ENCODE data around the gene APBB2. TPM values are rescaled to one million over a fixed set of nuclear protein-coding genes. Genes with fewer than 3 reads are reported as not detected.

APBB2 gene
- total RNA-seq, 1 experiment from 2014 or later, result 49.0 TPM

DNA sequence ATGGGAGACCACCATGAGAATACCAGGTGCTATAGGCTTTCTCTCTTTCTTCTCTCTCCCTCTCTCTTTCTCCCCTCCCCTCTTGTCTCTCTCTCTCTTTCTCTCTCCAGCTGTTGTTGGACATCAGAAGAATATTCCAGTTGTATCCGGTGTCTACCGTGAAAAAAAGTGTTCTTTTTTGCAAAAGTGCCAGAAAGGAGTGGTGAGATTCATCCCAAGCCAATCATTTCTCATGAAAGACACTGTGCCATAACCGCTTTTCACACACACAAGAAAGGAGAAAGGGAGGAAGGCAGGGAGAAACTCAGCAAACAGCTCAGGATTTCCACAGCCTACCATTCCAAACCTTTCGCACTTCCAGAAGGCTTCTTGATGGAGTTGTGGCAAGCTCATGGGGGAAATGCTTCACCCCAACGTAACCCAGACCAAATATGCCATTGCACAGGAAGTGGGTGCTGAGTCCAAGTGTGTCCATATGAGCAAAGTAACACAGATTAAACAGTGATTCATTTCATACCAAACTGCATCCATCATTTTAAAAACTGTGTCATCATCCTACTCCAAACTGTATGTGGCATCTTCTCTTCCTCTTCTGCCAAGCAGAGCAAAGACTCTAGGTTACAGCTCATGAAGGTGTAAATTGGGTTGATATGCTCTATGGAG is 224.0 kb downstream of the APBB2 start:
- POLR2A ChIA-PET, result no interaction called here
- DNase-seq (ENCODE audit: low spot score), result no peak

More for the DNA sequence above, 224.0 kb downstream of the APBB2 start:
- H3K4me3 Mint-ChIP-seq, result no peak overlapping the region
- no peaks in the 10 kb centered on the region for H3K27me3 Mint-ChIP-seq (ENCODE audit: low read depth)
- no peaks in the 10 kb centered on the region for H3K36me3 Mint-ChIP-seq
- H3K9me3 Mint-ChIP-seq, result no peaks in the 10 kb centered on the region
- no peak overlapping the region for H3K27ac Mint-ChIP-seq
- TF ChIP-seq, protein P1, sequence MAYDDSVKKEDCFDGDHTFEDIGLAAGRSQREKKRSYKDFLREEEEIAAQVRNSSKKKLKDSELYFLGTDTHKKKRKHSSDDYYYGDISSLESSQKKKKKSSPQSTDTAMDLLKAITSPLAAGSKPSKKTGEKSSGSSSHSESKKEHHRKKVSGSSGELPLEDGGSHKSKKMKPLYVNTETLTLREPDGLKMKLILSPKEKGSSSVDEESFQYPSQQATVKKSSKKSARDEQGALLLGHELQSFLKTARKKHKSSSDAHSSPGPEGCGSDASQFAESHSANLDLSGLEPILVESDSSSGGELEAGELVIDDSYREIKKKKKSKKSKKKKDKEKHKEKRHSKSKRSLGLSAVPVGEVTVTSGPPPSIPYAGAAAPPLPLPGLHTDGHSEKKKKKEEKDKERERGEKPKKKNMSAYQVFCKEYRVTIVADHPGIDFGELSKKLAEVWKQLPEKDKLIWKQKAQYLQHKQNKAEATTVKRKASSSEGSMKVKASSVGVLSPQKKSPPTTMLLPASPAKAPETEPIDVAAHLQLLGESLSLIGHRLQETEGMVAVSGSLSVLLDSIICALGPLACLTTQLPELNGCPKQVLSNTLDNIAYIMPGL (CRISPR knock-in tag; IDR thresholded peaks at IDR 0.05), result no peak
- TF ChIP-seq ELF4 (CRISPR knock-in tag; IDR thresholded peaks at IDR 0.05; ENCODE audit: low read depth), result no peak
- no peak for TF ChIP-seq ETV6 (CRISPR knock-in tag; IDR thresholded peaks at IDR 0.05)
- TF ChIP-seq, protein P2, sequence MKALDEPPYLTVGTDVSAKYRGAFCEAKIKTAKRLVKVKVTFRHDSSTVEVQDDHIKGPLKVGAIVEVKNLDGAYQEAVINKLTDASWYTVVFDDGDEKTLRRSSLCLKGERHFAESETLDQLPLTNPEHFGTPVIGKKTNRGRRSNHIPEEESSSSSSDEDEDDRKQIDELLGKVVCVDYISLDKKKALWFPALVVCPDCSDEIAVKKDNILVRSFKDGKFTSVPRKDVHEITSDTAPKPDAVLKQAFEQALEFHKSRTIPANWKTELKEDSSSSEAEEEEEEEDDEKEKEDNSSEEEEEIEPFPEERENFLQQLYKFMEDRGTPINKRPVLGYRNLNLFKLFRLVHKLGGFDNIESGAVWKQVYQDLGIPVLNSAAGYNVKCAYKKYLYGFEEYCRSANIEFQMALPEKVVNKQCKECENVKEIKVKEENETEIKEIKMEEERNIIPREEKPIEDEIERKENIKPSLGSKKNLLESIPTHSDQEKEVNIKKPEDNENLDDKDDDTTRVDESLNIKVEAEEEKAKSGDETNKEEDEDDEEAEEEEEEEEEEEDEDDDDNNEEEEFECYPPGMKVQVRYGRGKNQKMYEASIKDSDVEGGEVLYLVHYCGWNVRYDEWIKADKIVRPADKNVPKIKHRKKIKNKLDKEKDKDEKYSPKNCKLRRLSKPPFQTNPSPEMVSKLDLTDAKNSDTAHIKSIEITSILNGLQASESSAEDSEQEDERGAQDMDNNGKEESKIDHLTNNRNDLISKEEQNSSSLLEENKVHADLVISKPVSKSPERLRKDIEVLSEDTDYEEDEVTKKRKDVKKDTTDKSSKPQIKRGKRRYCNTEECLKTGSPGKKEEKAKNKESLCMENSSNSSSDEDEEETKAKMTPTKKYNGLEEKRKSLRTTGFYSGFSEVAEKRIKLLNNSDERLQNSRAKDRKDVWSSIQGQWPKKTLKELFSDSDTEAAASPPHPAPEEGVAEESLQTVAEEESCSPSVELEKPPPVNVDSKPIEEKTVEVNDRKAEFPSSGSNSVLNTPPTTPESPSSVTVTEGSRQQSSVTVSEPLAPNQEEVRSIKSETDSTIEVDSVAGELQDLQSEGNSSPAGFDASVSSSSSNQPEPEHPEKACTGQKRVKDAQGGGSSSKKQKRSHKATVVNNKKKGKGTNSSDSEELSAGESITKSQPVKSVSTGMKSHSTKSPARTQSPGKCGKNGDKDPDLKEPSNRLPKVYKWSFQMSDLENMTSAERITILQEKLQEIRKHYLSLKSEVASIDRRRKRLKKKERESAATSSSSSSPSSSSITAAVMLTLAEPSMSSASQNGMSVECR (CRISPR knock-in tag; IDR thresholded peaks at IDR 0.05; ENCODE audit: borderline replicate concordance), result no peak
- no peak for TF ChIP-seq TEAD1 (CRISPR knock-in tag; IDR thresholded peaks at IDR 0.05)
- TF ChIP-seq ZNF416 (CRISPR knock-in tag; IDR thresholded peaks at IDR 0.05), result no peak
- no peak for TF ChIP-seq GTF2I (CRISPR knock-in tag; conservative IDR thresholded peaks at IDR 0.05)
- no peak for TF ChIP-seq TP53 (CRISPR knock-in tag; IDR thresholded peaks at IDR 0.05)
- no peak for TF ChIP-seq CREM (CRISPR knock-in tag; IDR thresholded peaks at IDR 0.05)
- TF ChIP-seq SP1 (CRISPR knock-in tag; conservative IDR thresholded peaks at IDR 0.05), result no peak
- TF ChIP-seq FOXJ3 (CRISPR knock-in tag; IDR thresholded peaks at IDR 0.05; ENCODE audit: borderline replicate concordance), result no peak
- no peak for TF ChIP-seq NFATC4 (CRISPR knock-in tag; IDR thresholded peaks at IDR 0.05)
- TF ChIP-seq GRHL2 (CRISPR knock-in tag; IDR thresholded peaks at IDR 0.05; ENCODE audit: insufficient replicate concordance, severe bottlenecking), result no peak
- no peak for TF ChIP-seq MYBL2 (CRISPR knock-in tag; IDR thresholded peaks at IDR 0.05)
- TF ChIP-seq, protein P3, sequence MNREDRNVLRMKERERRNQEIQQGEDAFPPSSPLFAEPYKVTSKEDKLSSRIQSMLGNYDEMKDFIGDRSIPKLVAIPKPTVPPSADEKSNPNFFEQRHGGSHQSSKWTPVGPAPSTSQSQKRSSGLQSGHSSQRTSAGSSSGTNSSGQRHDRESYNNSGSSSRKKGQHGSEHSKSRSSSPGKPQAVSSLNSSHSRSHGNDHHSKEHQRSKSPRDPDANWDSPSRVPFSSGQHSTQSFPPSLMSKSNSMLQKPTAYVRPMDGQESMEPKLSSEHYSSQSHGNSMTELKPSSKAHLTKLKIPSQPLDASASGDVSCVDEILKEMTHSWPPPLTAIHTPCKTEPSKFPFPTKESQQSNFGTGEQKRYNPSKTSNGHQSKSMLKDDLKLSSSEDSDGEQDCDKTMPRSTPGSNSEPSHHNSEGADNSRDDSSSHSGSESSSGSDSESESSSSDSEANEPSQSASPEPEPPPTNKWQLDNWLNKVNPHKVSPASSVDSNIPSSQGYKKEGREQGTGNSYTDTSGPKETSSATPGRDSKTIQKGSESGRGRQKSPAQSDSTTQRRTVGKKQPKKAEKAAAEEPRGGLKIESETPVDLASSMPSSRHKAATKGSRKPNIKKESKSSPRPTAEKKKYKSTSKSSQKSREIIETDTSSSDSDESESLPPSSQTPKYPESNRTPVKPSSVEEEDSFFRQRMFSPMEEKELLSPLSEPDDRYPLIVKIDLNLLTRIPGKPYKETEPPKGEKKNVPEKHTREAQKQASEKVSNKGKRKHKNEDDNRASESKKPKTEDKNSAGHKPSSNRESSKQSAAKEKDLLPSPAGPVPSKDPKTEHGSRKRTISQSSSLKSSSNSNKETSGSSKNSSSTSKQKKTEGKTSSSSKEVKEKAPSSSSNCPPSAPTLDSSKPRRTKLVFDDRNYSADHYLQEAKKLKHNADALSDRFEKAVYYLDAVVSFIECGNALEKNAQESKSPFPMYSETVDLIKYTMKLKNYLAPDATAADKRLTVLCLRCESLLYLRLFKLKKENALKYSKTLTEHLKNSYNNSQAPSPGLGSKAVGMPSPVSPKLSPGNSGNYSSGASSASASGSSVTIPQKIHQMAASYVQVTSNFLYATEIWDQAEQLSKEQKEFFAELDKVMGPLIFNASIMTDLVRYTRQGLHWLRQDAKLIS (CRISPR knock-in tag; IDR thresholded peaks at IDR 0.05; ENCODE audit: borderline replicate concordance), result no peak
- no peak for TF ChIP-seq ZNF263 (CRISPR knock-in tag; IDR thresholded peaks at IDR 0.05; ENCODE audit: low read depth)
- TF ChIP-seq, protein P4, sequence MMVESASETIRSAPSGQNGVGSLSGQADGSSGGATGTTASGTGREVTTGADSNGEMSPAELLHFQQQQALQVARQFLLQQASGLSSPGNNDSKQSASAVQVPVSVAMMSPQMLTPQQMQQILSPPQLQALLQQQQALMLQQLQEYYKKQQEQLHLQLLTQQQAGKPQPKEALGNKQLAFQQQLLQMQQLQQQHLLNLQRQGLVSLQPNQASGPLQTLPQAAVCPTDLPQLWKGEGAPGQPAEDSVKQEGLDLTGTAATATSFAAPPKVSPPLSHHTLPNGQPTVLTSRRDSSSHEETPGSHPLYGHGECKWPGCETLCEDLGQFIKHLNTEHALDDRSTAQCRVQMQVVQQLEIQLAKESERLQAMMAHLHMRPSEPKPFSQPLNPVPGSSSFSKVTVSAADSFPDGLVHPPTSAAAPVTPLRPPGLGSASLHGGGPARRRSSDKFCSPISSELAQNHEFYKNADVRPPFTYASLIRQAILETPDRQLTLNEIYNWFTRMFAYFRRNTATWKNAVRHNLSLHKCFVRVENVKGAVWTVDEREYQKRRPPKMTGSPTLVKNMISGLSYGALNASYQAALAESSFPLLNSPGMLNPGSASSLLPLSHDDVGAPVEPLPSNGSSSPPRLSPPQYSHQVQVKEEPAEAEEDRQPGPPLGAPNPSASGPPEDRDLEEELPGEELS (CRISPR knock-in tag; IDR thresholded peaks at IDR 0.05), result no peak
- H3K4me1 Mint-ChIP-seq, result no peaks in the 10 kb centered on the region
- CTCF ChIA-PET, result interaction anchor here (0.7 to 1.7 kb wide), 3 partner anchors 11 to 224 kb away, joined by 4 read pairs; partner anchors contain the start of gene APBB2
- ATAC-seq, result no peak
